HepG2 (cell line): ENCODE results near the gene STOML1.

Source experiments
- ARID2 ChIP-seq: sonication (generic); formaldehyde crosslinking; IDR thresholded peaks from 2 replicates; pipeline ENCODE4 v1.8.1; 2022; ENCODE audit warnings: mild to moderate bottlenecking, missing genetic modification reagents, borderline replicate concordance
- RFX5 ChIP-seq: IDR thresholded peaks from 2 replicates; pipeline ENCODE4 v1.6.1; 2011; ENCODE audit warnings: low read depth, low read length, improper control_type of control experiment
- U2AF2 ChIP-seq: fragments of 200-400 bp; formaldehyde crosslinking; IDR thresholded peaks from 2 replicates; pipeline ENCODE4 v1.6.1; 2017; ENCODE audit warnings: low read depth, mild to moderate bottlenecking, low read length
- ZNF12 ChIP-seq: sonication (generic); formaldehyde crosslinking; IDR thresholded peaks from 2 replicates; pipeline ENCODE4 v1.5.0; 2020; ENCODE audit warnings: missing genetic modification reagents
- TF ChIP-seq, protein P1 (sequence below): sonication (generic); formaldehyde crosslinking; IDR thresholded peaks from 2 replicates; pipeline ENCODE4 v1.5.0; 2020; ENCODE audit warnings: mild to moderate bottlenecking, missing genetic modification reagents, moderate library complexity
- TF ChIP-seq, protein P2 (sequence below): sonication (generic); formaldehyde crosslinking; IDR thresholded peaks from 2 replicates; pipeline ENCODE4 v1.5.0; 2020; ENCODE audit warnings: mild to moderate bottlenecking, low read depth, missing genetic modification reagents, borderline replicate concordance
- TF ChIP-seq, protein P3 (sequence below): IDR thresholded peaks from 2 replicates; pipeline ENCODE4 v1.6.1; 2016; ENCODE audit warnings: control low read depth
- TF ChIP-seq, protein P4 (sequence below), 2 experiments: IDR thresholded peaks; 2 replicates each; pipeline ENCODE4 v1.6.1; 2011 to 2012; ENCODE audit warnings: low read length in 2 of 2, borderline replicate concordance in 1 of 2, low read depth in 1 of 2, mild to moderate bottlenecking in 1 of 2, moderate library complexity in 1 of 2

DNA sequence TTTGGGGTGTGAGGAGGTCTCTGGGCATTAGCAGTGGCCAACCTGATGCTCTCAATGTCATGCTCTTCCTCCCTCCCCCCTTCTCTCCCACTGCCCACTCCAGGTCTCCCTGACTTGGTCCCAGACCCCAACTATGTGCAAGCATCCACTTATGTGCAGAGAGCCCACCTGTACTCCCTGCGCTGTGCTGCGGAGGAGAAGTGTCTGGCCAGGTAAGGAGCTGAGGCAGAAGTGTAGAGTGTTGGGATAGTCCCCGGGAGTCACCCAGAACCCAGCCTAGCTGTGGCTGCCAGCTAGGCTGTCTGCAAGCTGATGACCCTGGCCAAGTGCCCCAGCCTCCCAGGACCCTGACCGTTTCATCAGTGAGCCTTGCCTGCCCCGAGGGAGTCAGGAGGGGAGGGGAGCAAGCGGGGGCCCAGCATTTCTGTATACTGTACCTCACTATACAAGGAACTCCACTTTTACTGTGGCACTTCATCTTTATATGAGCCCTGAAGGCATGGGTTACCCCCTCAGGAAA lies 49.3 kb downstream of the STOML1 start:
- TF ChIP-seq ZNF12 (CRISPR knock-in tag) (no peak), U2AF2 (no peak), ARID2 (no peak), RFX5 (no peak)
- TF ChIP-seq, protein P1, sequence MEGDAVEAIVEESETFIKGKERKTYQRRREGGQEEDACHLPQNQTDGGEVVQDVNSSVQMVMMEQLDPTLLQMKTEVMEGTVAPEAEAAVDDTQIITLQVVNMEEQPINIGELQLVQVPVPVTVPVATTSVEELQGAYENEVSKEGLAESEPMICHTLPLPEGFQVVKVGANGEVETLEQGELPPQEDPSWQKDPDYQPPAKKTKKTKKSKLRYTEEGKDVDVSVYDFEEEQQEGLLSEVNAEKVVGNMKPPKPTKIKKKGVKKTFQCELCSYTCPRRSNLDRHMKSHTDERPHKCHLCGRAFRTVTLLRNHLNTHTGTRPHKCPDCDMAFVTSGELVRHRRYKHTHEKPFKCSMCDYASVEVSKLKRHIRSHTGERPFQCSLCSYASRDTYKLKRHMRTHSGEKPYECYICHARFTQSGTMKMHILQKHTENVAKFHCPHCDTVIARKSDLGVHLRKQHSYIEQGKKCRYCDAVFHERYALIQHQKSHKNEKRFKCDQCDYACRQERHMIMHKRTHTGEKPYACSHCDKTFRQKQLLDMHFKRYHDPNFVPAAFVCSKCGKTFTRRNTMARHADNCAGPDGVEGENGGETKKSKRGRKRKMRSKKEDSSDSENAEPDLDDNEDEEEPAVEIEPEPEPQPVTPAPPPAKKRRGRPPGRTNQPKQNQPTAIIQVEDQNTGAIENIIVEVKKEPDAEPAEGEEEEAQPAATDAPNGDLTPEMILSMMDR (CRISPR knock-in tag) = no peak
- TF ChIP-seq, protein P2, sequence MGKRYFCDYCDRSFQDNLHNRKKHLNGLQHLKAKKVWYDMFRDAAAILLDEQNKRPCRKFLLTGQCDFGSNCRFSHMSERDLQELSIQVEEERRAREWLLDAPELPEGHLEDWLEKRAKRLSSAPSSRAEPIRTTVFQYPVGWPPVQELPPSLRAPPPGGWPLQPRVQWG (CRISPR knock-in tag) = no peak
- TF ChIP-seq, protein P3, sequence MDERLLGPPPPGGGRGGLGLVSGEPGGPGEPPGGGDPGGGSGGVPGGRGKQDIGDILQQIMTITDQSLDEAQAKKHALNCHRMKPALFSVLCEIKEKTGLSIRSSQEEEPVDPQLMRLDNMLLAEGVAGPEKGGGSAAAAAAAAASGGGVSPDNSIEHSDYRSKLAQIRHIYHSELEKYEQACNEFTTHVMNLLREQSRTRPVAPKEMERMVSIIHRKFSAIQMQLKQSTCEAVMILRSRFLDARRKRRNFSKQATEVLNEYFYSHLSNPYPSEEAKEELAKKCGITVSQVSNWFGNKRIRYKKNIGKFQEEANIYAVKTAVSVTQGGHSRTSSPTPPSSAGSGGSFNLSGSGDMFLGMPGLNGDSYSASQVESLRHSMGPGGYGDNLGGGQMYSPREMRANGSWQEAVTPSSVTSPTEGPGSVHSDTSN = no peak
- TF ChIP-seq, protein P4, sequence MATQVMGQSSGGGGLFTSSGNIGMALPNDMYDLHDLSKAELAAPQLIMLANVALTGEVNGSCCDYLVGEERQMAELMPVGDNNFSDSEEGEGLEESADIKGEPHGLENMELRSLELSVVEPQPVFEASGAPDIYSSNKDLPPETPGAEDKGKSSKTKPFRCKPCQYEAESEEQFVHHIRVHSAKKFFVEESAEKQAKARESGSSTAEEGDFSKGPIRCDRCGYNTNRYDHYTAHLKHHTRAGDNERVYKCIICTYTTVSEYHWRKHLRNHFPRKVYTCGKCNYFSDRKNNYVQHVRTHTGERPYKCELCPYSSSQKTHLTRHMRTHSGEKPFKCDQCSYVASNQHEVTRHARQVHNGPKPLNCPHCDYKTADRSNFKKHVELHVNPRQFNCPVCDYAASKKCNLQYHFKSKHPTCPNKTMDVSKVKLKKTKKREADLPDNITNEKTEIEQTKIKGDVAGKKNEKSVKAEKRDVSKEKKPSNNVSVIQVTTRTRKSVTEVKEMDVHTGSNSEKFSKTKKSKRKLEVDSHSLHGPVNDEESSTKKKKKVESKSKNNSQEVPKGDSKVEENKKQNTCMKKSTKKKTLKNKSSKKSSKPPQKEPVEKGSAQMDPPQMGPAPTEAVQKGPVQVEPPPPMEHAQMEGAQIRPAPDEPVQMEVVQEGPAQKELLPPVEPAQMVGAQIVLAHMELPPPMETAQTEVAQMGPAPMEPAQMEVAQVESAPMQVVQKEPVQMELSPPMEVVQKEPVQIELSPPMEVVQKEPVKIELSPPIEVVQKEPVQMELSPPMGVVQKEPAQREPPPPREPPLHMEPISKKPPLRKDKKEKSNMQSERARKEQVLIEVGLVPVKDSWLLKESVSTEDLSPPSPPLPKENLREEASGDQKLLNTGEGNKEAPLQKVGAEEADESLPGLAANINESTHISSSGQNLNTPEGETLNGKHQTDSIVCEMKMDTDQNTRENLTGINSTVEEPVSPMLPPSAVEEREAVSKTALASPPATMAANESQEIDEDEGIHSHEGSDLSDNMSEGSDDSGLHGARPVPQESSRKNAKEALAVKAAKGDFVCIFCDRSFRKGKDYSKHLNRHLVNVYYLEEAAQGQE (IDR thresholded peaks at IDR 0.05; ENCODE audit: borderline replicate concordance in 1 of 2, low read depth in 1 of 2, low read length in 2 of 2) = no peak
